A673 (cell line): Measurements from ENCODE around the gene RUNX2.

ENCODE experiments used
- EZH2 ChIP-seq: fragments of 200-600 bp; sonication (generic); IDR thresholded peaks from 2 replicates; pipeline ENCODE4 v1.6.1; 2017; ENCODE audit warnings: borderline replicate concordance, low read depth, mild to moderate bottlenecking, mixed read lengths, antibody characterized with exemption, low read length; ENCODE audit not compliant: poor library complexity, severe bottlenecking
- TF ChIP-seq, protein P1 (sequence below): fragments of 300-800, 200-600 bp; sonication (generic); conservative IDR thresholded peaks from 2 replicates; pipeline ENCODE4 v1.5.1; 2017; ENCODE audit warnings: low read depth, mild to moderate bottlenecking, antibody characterized with exemption, low read length, moderate library complexity, mixed read lengths

DNA sequence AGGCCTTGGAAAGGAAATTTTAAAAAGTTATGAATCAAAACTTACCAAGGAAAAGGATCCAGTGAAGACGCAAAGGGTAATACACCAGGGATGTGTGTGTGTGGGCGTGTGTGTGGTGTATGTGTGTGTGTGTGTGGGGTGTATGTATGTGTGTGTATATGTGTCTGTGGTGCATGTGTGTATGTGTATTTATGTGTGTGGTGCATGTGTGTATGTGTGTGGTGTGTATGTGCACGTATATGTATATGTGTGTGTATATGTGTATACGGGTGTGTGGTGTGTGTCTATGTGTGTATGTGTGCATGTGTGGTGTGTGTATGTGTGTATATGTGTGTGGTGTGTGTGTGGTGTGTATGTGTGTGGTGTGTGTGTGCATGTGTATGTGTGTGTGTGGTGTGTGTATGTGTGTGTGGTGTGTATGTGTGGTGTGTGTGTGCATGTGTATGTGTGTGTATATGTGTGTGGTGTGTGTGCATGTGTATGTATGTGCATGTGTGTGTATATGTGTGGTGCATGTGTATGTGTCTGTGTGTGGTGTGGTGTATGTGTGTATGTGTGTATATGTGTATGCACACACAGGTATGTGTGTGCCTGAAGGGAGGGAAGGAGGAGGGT lies 225.7 kb downstream of the RUNX2 start:
- TF ChIP-seq, protein P1, sequence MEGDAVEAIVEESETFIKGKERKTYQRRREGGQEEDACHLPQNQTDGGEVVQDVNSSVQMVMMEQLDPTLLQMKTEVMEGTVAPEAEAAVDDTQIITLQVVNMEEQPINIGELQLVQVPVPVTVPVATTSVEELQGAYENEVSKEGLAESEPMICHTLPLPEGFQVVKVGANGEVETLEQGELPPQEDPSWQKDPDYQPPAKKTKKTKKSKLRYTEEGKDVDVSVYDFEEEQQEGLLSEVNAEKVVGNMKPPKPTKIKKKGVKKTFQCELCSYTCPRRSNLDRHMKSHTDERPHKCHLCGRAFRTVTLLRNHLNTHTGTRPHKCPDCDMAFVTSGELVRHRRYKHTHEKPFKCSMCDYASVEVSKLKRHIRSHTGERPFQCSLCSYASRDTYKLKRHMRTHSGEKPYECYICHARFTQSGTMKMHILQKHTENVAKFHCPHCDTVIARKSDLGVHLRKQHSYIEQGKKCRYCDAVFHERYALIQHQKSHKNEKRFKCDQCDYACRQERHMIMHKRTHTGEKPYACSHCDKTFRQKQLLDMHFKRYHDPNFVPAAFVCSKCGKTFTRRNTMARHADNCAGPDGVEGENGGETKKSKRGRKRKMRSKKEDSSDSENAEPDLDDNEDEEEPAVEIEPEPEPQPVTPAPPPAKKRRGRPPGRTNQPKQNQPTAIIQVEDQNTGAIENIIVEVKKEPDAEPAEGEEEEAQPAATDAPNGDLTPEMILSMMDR, result no peak
- TF ChIP-seq EZH2, result no peak
